GM19023 (cell line): ENCODE results near the gene RBP3.
A peak's percentile ranks its signal among the peaks of the same experiment; 100 is the strongest.
"Not testable (repeated sequence)": the region's sequence is repeated elsewhere in the genome, so short reads cannot be mapped to it uniquely, and the experiment has no call there.

Experiments
- ATAC-seq: cut with Tn5 transposase; IDR thresholded peaks from one replicate; pipeline ENCODE4 v1.9.1; 2021; ENCODE audit warnings: mild to moderate bottlenecking, moderate library complexity; ENCODE audit not compliant: unreplicated experiment

RBP3 gene

DNA sequence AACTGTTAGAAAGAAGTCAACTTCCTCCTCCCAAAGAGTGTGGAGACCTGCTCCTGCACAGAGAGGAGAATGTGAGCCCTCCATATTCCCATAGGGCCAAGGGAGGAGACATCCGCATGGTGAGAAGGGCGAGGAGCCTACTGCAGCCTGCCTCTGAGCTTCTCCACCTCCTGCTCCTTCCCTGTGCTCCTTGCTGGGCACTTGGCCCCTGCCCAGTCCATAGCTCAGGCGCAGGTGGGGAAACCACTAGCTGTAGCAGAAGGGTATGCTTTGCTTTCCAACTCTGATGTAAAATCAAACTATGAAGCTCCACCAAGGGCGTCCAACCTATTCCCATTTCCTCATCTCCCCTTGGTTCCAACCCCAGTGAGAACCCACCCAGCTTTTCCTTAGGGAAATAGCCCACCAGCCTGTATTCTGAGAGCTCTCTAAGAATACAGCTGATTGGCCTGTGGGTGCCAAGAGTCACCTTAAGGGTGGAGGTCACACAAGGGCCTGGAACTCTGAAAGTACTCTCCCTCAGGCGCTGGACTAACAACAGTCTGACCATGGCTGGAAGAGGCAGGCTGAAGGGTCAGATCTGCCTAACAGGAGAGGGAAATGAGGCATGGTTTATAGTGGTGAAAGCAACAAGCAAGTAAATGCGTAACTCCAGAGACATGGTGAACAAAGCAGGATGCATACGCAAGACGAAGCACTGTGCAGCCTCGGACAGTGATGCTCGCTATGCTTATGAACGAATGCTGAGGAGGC is 22.0 kb downstream of the RBP3 start:
- ATAC-seq, result no peak

DNA sequence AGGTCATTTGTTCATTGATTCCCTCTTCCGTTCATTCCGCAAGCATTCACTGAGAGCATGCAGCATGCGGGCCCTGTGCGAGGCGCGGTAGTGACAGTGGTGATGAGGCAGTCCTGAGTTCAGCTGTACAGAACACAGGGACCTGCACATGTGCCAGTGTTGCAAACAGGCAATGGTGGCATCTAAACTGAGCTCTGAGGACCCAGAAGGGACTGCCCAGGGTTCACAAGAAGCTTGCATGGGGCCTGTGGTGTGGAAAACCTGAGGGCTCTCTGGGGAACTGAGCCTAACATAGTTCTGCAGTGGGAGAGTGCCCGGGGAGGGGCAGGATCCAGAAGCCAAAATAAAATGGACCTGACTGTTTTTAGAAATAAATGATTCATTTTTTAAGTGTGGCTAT is 22.7 kb downstream of the RBP3 start:
- no peak for ATAC-seq

DNA sequence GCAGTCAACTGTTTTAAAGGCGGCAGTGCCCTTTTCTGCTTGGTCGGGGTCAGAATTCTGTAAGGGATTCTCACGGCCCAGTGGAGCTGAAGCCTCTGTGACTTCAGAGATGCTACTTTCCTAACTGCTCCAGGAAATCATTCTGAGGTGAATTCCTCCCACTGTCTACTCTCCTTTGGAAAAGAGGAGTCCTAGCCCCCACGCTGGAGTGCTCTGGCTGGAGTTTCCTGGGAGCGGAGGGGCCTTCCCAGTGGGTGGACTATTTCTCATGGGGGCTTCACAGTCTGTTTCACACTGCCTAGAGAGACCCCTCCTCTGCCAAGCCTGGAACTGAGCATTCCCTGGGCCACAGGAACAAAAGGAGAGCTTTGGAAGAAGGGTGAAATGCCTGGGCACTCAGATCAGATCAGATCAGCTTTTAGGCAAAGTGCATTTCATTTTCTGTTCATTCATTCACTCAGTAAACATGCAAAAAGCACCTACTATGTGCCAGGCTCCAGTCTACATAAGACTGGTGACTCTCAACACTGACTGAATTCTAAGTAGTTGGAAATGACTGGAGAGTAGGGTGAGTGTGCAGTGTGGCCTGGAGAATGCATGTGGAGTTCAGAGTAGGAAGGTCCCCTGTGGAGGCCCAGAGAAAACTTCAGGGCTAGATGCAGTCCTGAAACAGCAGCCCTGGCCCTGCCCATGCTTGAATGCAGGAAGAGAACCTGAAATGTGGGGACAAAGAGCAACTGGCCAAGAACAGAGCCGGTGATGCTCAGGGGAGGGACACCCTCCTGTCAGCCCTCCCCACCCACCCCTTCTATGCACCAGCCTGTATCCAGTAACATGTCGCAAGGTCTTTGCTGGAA is 23.7 kb downstream of the RBP3 start:
- no peak for ATAC-seq

DNA sequence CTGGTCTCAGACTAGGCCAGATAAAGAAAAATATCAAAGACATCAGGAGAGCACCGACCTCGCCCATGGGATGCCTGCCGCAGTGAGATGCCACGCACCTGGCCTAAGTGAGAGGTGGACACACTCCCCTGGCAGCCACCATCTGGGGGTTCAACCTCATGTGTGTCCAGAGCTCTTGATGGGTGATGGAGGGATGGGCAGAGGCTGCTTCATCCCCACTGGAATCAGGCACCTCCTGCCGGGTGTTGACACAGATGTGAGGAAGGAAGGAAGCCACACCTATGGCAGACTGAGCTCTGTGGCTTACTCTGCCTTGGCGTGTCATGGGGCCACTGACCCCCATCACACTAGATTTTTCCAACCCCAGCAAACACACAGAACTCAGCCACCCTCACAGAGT is 24.6 kb downstream of the RBP3 start:
- ATAC-seq, result no peak

DNA sequence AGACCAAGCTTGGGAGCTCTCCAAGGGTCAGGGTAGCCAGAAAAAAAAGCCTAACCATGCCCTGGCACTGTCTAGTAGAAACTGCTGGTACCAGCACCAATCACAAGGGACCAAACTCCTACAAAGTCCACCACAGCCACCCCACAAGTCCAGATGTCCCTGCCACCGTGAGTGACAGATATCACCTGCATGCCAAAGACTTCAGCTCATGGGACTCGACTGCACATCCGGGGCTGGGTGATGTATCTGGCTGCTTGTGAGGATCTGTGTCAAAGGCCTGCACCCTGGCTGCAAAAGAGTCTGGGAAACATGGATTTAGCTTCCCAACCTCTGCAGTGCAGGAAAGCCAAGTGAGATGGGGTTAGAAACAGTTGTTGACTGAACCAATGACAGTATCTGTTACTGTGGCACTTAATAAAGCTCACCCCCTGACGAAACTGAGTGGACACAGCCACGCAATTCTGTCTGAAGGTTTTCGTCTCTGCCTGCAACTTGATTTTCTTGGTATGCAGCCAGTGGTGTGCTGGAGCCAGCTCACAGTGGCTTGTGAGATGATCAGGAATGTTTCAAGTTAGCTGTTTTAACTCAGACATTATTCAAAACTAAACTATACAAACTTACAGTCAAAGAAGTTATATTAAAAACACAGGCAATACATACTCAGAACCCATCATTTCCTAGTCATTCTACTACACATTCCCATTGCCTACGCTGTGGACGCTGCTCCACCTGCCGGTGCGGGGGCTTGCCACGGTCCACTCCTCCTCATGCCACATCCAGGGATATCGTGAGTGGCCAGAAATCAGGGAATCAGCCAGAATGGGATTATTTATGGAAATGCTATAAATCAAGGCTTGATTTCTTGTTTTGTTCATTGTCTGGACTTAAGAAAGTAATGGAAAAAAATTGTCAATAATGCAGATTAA is 26.7 kb downstream of the RBP3 start:
- ATAC-seq, result no peak

DNA sequence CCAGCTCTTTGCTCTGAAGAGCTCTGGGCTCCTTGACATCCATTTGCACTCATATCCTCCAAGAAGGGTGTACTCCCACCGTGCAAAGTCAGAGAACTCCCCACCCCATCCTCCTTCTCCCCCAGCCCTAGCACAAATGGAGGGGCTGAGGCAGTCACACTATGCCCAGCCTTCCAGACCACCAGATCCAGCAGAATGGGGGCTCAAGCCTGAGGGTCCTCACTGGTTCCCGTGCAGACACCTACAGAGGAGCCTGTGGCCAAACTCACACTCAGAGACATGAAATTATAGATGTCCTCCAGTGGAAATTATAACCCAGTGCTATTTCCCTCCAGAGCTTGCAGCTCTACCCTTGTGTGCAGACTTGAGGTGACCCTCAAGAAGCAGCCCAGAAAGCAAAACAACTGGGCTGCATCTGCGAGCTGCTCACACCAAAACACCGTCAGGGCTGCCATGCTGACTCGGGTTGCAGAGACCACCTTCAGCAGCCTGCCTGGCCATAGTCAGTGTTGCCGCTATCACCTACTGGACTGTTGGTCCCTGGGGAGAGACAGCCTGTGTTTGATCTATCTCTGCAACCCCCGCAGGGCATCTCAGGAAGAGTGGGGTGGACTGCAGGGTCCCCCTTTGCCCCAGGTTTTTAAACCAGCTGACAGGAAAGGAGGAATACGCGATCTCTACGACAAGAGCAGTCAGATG is 28.5 kb downstream of the RBP3 start:
- no peak for ATAC-seq

DNA sequence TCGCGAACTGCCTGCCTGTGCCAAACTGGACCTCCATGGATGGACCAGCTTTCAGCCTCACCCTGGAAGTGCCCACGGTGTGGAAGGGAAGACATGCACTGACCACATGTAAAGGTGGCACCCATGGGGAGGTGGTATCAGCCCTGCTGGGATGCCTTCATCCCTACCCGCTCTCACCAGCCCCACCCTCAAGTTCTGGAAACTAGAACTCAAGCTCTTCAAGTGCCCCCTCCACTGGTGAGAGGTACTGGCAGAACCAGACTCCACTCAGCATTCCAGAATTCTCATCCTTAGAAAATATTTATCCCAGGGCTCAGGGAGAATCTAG is 30.0 kb downstream of the RBP3 start:
- ATAC-seq, result no peak

DNA sequence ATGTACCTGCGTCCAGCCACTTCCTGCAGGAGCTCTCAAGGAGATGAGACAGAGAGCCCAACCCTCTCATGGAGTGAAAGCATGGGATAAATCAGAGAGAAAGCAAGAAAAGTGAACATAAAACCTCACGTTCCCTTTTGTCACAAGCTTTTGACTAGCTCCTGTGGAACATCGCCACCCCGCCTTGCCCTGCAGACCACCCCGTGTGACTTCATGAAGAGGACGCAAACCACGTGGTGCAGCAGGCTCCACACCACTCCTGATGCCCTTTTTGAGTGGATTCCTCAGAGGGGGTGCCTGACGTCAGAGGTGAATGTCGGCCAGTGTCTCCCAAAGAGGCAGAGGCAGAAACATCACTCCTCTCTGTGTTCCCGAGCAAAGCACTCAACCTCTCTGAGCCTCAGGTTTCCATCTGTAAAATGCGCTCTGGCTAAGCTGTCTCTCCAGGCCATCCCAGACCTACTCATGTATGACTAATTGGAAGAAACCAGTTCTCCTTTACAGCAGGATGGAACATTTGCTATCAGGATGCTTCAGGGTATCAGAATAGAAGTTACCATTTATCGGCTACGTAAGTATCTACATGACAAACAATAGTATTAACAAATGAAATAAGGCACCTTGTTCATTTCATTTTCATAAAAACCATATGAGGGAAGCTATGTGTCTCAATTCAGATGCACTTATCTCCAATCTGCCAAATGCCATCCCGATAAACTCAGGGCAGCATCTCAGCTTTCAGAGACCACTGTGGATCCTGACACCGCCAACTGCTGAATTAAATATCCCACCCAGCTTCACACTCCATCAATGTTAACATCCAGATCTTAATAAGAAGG is 30.7 kb downstream of the RBP3 start:
- ATAC-seq, result no peak

DNA sequence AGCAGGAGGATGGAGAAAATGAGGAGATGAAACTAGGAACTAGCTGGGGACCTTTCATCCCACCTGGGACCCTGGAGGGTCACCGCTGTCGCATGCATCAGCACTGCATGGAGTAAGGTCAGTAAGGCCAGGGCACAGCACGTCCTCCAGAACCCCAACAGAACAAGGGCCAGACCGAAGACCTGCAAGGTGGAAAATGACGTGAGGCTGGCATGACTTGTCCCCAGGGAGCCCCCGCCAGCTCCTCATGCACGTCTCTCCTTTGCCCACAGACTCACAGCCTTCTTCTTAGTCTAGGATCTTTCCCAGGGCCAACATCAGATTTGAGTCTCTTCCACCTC is 31.3 kb downstream of the RBP3 start:
- no peak for ATAC-seq

DNA sequence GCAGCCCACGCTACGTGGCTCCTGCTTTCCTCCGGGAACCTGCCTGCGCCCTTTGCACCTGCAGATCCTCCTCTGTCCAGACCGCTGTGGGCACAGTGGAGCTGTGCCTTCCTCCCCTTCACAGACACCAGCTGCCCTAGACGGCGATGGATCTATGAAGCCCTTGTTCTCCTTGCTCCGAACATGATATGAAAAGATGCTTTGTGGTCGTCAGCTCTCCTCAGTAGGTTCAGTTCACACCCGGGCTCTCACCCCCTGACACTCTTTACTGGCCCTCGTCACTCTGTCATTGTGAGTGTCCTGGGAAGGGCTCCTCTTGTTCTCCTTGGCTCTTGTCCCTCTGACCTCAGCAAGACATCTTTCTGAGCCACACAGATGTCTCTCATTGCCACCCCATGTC is 31.7 kb downstream of the RBP3 start:
- ATAC-seq, result no peak

DNA sequence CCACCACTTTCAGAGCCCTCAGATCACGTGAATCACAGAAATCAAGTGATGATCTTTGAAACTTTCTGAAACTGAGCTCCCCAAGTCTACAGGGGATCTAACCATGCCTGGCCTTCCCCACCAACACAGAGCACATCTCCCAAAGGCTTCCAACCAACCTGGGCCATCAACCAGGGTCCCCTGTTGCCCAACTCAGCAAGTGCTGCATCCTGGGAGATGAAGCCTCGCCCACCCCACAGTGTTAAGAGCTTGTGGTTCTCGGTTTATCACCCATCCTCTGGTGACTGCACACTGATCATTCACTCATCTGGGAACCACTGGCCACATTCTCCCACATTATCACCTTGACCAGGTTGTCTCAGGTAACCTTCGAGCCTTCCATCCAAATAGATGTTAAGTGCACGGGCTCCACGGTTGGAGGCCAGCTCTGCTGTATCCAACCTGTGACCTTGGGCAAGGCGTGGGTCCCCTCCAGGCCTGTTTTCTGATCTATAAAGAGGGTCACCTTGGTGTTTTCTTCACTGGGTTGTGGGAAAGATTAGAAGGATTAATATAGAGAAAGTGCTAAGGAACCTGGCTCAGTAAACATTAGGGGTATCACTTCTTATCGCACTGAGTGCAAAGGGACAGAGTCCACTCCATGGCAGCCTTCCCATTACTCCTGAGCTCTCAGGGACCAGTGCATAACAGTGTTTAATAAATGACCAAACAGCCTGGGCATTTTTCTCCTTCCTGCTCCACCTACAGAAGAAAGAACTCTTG is 32.4 kb downstream of the RBP3 start:
- ATAC-seq, result no peak

DNA sequence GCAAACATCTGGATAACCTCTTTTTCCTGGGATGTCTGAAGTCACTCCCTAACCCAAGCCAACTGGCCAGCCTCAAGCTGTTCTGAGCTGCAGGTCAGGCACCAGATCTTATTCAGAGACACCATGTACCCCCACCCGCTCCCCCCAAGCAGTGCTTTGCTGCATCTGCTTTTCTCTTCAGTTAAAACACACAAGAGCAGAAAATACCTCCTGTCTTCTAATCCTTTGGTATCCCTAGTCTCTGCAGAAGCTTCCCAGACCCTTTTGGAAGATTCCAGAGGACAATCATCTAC is 32.9 kb downstream of the RBP3 start:
- no peak for ATAC-seq

DNA sequence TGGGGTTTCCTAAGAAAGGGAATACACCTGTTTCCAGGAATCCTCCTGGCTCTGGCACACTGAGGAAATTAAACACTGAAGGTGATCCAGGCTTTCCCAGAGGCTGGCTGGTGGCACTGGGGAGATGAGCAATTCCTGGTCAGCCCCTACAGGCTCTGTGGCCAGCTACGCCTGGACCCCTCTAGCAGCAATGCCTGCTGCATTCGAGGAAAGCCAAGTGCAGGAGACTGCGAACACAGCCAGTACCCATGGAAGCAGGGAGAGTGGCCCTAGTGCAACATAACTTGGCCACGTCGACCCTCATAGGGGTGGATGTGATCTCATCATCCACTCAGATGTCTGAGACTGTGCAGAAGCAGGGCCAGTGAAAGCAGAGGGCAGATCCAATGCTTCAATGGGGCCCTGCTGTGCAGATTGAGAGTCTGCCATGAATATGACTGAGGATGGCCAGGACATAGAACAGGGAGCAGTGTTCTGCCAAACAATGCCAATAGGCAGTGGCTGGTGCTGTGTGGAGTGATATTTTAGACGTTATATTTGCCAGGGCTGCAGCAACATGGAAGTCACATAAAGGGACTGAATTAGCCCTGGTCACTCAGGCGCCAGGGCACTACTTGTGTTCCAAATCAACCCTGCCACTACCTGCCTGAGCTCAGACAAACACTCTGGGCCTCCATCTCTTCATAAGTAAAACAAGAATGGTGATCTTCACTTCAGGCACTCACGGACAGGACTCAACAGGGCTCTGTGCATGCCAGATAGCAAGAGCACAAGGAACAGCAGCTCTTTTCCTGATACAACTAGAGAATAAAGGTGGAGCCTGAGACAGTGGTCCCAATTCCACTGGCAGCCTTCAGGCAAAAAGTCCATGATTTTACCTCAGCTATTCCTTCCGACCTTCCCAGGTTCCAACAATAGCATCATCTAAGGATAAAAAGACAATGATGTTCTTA is 33.5 kb downstream of the RBP3 start:
- no peak for ATAC-seq

DNA sequence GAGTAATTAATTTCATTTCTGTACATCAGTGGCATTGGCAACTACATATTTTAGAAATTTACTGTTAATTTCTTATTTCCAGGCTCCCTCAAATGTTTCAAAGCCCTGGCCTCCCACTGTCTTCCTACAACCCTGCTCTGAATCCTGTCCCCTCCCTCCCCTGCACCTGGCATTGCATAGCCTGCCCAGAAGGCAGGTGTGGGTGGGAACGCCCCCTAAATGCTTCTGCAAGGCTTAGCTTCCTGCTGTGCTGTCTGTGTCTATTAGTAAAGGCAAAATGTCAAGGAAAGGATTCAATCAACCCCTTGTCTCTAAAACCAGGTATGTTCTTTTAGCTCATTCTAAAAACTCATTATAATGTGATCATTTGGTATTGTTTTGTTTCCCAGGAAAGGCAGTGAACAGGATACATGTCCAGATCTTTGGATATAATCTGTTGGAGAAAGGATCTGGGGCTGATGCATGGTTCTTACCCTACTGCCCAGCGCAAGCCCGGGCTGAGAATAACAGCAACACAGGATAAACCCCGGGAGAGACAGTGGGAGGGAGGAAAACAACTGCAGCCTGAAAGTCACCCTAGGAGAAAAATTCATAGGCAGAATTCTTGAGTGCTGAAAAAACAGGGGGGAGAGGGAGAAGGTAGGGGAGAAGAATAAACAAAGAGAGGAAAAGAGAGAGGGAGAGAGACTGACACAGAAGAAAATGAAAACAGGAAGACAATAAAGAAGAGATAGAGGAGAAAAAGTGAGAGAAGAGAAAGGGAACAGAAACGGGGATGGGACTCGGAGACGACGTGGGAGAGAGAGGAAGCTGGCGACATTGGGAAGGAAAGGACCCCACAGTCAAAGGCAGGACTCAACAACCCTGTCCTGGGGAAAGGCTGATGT is 35.3 kb downstream of the RBP3 start:
- no peak for ATAC-seq

DNA sequence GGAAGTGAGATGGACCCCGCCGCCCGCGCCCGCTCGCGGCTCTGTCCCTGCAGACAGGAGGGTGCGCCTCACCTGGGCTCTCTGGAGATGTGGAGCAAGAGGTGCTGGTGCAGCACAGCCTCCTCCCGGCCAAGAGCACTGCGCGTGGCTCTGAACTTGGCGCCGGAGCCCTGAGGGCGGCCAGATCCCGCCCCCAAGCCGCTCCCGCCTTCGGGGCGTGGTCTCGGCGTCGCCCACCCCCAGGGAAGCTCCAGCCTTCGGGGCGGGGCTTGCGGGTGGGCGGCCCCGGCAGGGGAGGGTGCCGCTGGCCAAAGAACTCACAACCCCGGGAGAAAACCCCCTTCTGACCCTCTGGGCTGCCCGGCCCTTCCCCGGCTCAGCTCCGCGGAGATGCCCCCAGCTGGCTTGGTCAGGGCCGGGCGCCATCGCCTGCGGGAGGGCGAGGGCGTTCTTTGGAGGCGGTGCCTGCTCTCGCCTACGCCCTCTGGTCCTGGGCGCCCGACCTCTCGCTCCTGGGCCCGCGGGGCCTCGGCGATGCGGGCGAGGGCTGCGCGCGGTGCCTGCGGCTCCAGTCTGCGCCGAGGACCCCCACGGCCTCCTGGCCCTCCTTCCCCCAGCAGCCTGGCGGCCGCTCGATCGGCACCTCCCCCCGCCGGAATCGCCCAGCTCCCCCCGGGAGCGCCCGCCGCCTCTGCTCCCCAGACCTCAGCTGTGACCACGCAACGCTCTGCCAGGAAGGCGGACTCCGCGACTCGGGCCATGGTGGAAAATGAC is 36.2 kb downstream of the RBP3 start, which contains the start of gene ZNF488:
Gene ZNF488 (minus strand): TSS at position 146 of the 774 bp plus-strand sequence. CDS start 15,464 bp downstream, outside the sequence.
- peak; percentile 90 for ATAC-seq

DNA sequence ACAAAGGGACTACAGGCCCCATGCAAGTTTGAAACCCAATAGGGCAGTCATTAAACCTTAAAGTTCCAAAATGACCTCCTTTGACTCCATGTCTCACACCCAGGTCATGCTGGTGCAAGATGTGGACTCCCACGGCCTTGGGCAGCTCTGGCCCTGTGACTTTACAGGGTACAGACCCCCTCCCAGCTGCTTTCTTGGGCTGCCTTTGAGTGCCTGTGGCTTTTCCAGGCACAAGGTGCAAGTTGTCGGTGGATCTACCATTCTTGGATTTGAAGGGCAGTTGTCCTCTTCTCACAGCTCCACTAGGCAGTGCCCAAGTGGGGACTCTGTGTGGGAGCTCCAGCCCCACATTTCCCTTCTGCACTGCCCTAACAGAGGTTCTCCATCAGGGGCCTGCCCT is 37.9 kb downstream of the RBP3 start:
- ATAC-seq, result not testable (repeated sequence)
